LNCaP clone FGC (cell line): Measurements from ENCODE around the gene ADRM1.

ENCODE experiments used
- DNase-seq: peaks from one replicate; pipeline ENCODE4 v3.0.0-alpha.2; 2011; ENCODE audit warnings: low read depth
- H3K4me3 ChIP-seq: 2 replicates; pipeline ENCODE4 v1.5.1; 2011; ENCODE audit warnings: mild to moderate bottlenecking, low read depth, low read length, control low read depth
- CTCF ChIP-seq: IDR thresholded peaks from 2 replicates; pipeline ENCODE4 v1.5.1; 2012; ENCODE audit warnings: mild to moderate bottlenecking; ENCODE audit not compliant: control insufficient read depth, insufficient read depth; ENCODE audit errors: extremely low read depth

ADRM1 gene

GRCh38 chr20:62350098-62350628 is 47.4 kb downstream of the ADRM1 start:
- DNase-seq: no peak

DNA sequence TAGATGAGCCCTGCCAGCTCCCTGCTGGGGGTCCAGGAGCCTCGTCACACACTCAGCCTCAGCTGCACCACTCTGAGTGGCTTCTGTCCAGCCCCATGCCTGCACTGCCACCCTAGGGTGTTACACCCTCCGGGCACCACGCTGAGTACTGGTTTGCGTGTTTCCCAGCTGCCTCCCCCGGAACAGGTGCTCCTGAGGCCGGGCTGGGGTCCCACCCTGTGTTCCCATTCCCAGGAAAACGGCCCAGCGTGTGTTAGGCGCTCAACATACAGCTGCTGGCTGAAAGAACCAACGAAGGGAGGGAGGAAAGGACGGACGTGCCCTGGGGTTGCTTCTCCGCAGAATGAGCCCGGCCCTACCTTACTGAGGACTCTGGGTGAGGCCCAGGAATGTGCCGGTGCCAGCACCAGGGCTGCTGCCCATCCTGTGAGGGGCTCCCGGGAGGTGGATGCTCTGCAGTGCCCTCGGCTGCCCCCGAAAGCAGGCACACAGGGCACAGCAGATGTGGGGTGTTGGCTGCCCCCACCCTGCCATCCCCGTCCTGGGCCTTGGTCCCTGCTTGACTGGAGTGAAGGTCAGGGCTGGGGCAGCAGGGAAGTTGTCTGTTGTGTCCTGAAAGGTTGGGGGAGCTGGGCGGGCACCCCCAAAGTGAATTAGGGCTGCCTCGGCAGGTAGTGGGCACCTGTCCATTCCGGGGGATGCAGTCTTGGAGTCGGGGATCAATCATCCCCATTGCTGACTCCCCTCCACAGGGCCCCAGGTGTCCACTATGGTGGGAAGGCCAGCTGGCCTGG is 48.0 kb downstream of the ADRM1 start:
- H3K4me3 ChIP-seq: no peak overlapping the region
- TF ChIP-seq CTCF: no peak
- no peak for DNase-seq

More at GRCh38 chr20:62350098-62350628, 47.4 kb downstream of the ADRM1 start:
- H3K4me3 ChIP-seq: no peak overlapping the region
- no peak for TF ChIP-seq CTCF

DNA sequence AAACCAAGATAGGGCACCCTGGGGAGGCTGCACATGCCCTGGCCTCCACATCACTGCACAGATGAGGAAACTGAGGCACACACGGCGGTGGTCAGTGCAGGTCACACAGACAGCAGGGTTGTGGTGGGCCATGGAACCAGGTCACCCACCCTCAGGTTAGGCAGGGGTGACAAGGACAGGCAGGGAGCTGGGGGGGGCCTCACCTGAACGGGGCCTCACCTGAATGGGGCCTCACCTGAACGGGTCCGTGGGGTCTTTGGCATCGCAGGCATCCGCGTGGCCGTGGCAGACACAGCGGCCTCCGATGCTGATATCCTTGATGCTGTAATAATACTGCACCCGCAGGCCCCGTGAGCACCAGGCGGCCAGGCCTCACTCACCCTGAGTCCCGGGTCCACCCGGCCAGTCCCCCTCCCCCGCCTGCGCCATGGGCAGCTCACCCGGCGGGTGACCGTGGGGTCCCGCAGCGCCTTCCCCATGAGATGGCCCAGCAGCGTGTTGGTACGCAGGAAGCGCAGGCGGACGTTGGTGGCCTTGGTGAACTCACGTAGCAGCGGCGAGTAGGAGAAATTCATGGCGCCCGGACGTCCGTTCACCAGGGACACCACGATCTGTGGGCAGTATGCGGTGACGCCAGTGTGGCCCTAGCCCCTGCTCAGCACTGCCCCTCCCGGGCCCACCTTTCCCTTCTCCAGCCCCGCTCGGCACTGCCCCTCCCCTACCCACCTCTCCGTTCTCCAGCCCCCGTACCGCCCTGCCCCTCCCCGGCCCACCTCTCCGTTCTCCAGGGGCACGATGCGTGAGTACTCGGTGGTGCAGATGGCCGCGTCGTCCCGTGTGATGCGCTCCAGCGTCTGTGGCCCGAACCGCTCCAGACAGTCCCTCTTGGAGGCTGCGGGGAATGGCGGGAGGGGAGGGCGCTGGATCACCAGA is 48.9 kb downstream of the ADRM1 start:
- DNase-seq: no peak
- H3K4me3 ChIP-seq: no peak overlapping the region
- no peak for TF ChIP-seq CTCF

DNA sequence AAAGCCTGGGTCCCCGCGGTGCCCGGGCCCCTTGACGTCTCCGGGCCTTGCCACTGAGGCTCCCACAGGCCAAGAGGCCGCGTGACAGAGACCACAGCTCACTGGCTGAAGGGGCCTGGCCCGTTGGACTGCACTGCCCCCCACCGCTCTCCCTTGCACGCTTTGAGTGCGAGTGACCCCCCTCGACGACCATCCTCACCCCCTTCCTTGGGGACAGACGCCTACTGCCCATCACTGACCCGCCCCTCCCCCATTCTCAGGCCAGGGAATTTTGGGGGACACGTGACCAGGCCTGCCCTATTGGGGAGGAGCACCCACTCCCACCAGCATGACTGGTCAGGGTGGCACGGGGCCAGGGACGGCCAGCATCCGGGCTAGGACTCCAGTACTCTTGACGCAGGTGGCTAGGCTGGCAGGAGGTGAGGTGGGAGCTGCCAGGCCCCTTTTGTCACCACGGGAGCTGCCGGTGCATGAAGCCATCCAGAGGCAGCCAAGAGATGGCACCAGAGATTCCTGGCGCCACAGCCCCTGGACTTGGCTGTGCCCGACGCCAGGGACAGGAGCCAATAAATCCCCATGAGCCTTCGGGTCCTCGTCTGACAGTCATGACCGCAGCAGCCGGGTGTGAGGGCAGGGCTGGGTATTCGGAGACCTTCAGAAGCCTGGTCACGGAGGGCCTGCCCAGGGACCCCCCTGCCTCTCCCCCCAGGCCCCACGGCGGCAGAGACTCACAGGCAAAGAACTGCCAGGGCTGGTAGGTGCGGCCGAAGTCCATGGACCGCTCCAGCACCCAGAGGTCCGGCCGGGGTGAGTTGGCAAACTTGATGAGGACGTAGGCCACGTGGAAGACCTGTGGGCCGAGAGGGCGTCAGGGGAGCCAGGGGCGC is 49.8 kb downstream of the ADRM1 start:
- TF ChIP-seq CTCF: peak; percentile 69
- peak; percentile 94 for DNase-seq
- H3K4me3 ChIP-seq: peak overlapping the region; percentile 58

DNA sequence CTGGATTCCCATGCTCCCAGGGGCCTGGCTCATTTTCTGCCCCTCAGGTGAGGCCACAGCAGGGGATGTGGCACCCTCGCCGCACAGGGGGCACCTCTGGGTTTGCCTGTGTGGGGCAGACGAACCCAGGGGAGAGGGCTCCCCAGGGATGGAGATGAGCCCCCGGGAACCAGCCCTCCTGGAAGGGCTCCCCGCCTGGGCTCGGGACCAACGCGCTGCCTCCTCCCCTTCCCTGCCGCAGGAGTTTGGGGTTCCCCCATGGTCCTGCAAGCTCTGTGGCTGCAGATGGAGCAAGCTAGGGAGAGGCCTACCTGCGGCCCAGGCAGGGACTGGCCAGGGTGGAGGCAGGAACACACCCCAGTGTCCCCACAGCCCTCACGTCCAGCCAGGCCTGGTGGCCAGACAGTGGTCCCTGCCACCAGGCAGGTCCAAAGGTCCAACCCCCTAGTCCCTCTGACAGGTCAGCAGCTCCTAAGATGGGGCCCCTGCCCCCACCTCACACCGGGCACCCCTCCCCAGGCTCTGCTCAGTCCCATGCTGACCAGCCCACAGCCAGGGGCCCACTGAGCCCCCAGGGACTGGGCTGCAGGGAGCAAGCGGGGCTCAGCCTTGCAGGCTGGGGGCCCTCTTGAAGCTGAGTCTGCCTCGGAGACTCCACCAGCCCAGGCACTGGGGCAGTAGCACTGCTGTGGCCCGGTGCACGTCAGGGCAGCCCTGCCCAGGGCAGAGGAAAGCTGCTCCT is 50.7 kb downstream of the ADRM1 start:
- DNase-seq: no peak
- H3K4me3 ChIP-seq: peak overlapping the region; percentile 58
- TF ChIP-seq CTCF: no peak
